Lung microvascular endothelial cell (primary cell): ENCODE data around the gene DIP2C. TPM values are rescaled to one million over a fixed set of nuclear protein-coding genes. Genes with fewer than 3 reads are reported as not detected.

Experiments used
- DNase-seq, 2 donors: peaks; one replicate each; pipeline versions ENCODE4 v3.0.0 to v3.0.0-alpha.2; 2010; ENCODE audit warnings: low read depth in 2 of 2
- total RNA-seq: library from RNA; depleted of rRNA; stranded (reverse); fragments of >200 nt; gene quantifications from 2 replicates; pipeline ENCODE4 v1.2.1, GENCODE V29; 2014

DIP2C gene, protein sequence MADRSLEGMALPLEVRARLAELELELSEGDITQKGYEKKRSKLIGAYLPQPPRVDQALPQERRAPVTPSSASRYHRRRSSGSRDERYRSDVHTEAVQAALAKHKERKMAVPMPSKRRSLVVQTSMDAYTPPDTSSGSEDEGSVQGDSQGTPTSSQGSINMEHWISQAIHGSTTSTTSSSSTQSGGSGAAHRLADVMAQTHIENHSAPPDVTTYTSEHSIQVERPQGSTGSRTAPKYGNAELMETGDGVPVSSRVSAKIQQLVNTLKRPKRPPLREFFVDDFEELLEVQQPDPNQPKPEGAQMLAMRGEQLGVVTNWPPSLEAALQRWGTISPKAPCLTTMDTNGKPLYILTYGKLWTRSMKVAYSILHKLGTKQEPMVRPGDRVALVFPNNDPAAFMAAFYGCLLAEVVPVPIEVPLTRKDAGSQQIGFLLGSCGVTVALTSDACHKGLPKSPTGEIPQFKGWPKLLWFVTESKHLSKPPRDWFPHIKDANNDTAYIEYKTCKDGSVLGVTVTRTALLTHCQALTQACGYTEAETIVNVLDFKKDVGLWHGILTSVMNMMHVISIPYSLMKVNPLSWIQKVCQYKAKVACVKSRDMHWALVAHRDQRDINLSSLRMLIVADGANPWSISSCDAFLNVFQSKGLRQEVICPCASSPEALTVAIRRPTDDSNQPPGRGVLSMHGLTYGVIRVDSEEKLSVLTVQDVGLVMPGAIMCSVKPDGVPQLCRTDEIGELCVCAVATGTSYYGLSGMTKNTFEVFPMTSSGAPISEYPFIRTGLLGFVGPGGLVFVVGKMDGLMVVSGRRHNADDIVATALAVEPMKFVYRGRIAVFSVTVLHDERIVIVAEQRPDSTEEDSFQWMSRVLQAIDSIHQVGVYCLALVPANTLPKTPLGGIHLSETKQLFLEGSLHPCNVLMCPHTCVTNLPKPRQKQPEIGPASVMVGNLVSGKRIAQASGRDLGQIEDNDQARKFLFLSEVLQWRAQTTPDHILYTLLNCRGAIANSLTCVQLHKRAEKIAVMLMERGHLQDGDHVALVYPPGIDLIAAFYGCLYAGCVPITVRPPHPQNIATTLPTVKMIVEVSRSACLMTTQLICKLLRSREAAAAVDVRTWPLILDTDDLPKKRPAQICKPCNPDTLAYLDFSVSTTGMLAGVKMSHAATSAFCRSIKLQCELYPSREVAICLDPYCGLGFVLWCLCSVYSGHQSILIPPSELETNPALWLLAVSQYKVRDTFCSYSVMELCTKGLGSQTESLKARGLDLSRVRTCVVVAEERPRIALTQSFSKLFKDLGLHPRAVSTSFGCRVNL (N-terminal part only)
- total RNA-seq: 4.8 and 8.7 TPM in 2 replicates

DNA sequence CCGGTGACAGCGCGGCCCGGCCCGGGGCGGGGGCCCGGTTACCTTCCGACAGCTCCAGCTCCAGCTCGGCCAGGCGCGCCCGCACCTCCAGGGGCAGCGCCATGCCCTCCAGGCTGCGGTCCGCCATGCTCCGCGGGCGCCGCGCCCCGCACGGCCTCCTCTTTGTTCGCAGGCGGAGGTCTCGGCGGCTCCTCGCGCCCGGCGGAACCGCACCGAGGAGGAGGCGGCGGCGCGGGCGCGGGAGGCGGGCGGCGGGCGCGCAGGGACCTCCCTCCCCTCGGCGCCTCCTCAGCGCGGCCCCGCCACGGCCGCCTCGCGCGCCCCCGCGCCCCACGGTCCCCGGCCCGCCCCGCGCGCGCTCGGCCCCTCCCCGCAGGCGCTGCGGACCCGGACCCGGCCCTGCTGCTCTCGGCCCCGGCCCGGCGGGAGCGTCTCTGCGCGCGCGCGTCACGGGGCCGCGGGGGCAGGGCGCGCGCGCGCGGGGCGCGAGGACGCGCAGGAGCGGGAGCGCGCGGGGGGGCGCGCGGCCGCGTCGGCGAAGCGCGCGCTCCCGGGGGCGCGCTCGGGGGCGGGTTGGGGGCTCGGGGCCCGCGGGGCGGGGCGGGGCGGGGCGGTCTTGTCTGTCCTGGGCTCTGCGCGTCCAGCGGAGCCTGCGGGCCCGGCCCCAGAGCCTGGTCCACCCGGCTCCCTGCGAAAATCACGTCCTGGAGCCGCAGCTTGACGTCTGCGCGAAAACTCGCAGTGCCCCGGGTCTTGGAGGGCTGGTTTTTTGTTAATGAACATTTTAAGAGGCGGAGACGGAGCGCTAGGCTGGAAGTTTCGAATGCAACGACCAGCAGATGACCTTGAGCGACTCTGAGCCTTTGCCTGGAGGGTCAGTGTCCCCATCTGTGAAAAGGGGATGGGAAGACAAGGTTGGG is at the start of gene DIP2C:
Gene DIP2C (minus strand): TSS at position 217 of the 920 bp plus-strand sequence. CDS start 90 bp downstream, at position 127.
- DNase-seq: peak; percentile 17 to 87

- no peak for DNase-seq
Observed at GRCh38 chr10:734481-734880, 45.0 kb upstream of the DIP2C start.

GRCh38 chr10:733086-733485 is 43.6 kb upstream of the DIP2C start:
- no peak for DNase-seq

DNA sequence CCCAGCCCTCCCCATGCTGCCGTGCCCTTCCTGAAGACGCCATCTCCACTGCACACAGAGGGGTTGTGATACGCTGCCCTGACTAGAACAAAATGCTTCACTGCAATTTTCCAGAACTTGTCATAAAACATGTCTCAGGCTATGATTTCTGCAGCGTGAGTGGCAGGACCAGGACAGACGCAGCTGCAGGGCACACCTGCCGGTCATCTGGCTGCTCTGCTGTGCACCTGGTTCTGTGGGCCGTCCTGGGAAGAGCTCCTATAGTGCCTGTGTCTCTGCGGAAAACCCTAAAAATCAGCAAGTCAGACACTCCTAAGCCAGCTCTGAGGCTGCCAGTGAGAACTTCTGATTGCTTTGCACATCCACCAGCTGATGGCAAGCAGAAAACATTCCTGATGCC is 39.7 kb upstream of the DIP2C start:
- DNase-seq: no peak

DNA sequence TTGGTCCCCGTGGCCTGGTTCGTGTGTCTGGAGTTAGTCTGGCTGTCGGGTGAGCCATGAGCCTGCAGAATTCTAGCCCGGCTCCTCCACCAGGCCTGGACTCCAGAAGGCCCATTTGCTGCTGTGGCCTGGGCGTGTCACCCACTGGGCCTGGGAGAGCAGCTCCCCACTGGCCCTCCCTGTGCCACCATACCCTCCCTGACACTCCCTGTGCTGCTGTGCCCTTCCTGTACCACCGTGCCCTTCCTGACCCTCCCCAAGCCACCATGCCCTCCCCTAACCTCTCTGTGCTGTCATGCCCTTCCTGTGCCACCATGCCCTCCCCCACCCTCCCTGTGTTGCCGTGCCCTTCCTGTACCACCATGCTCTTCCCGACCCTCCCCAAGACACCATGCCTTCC is 39.1 kb upstream of the DIP2C start:
- no peak for DNase-seq

- DNase-seq: no peak
Observed at GRCh38 chr10:727162-727790, 37.8 kb upstream of the DIP2C start.

- DNase-seq: peak in 1 of 2 donors; percentile 40
Observed at GRCh38 chr10:725786-726185, 36.3 kb upstream of the DIP2C start.

- DNase-seq: no peak
Observed at GRCh38 chr10:725302-725701, 35.8 kb upstream of the DIP2C start.

GRCh38 chr10:723973-724372 is 34.5 kb upstream of the DIP2C start:
- no peak for DNase-seq

DNA sequence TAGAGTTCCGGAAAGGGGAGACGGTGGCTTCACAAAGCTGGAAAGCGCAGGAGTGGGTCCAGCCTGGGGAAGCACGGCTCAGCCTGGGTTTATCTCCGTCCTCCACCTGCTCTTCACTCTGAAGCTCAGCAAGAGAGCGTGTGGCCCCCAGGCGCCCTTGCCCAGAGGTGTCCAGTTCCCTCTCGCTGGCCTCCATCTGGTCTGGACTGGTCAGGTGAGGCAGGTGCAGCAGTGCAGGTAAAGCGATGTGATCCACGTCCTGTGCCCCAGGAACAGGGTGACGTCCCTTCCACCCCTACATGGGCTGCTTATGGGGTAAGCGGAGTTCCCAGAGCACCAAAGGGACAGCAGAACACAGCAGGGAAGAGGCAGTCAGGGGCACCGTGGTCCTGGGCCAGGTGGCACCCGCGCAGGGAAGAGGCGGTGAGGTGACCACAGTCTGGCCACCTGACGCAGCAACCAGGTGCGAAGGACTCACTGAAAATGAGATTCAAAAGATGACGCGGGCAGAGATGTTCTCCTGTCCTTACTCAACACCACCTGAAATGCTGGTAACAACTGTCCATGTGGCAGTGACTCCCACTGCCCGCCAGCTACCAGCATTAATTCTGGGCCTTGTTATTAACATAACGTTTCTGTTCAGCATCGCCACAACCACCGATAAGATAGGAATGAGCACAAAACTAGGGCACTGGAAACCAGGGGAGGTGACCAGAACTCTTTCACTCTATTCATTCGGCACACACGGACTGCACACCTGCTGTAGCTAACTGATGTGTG is 33.0 kb upstream of the DIP2C start:
- DNase-seq: no peak

DNA sequence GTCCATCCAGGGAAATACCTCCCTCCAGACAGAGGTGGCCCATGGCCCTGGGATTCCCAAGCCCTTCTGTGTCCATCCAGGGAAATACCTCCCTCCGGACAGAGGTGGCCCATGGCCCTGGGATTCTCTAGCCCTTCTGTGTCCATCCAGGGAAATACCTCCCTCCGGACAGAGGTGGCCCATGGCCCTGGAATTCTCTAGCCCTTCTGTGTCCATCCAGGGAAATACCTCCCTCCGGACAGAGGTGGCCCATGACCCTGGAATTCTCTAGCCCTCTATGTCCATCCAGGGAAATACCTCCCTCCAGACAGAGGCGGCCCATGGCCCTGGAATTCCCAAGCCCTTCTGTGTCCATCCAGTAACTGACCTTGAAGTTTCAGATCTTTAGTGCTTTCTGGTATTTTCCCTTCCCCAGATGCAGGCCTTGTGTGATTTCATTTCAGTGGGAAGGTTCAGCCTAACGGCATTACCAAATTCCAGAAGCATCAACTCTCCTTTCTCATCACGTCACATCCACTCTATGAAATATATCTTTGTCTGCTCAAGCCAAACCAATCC is 28.8 kb upstream of the DIP2C start:
- no peak for DNase-seq

DNA sequence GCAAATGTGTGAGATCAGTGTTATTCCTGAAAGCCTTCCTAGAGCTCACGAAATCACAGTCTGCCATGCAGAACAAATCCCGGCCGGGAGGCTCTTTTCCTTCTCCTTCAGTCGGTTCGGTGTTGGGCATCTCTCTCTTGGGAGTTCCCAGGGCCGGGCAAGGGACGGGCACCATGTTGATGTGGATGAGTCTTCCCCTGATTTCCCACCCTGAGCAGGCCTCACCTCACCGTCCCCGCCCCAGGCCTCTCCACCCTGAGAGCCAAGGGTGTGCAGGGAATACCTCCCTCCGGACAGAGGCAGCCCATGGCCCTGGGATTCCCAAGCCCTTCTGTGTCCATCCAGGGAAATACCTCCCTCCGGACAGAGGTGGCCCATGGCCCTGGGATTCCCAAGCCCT is 28.0 kb upstream of the DIP2C start:
- no peak for DNase-seq

- no peak for DNase-seq
Observed at GRCh38 chr10:716821-717220, 27.4 kb upstream of the DIP2C start.

DNA sequence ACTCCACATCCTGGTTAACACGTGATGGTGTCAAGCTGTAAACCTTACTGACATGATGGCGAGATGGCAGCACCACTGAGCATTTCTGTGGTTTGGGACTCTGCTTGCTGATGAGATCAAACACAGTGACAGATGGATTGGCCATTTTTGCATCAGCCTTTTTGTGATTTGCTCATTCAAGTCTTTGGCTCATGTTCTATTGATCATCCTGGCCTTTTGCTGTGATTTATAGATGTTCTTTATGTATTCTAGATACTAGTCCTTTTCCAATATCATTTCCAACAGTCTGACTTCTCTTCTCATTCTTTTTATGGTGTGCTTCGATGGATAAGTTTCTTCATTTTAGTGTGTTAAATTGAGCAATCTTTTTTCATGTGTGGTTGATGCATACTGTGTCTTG is 24.7 kb upstream of the DIP2C start:
- DNase-seq: no peak

DNA sequence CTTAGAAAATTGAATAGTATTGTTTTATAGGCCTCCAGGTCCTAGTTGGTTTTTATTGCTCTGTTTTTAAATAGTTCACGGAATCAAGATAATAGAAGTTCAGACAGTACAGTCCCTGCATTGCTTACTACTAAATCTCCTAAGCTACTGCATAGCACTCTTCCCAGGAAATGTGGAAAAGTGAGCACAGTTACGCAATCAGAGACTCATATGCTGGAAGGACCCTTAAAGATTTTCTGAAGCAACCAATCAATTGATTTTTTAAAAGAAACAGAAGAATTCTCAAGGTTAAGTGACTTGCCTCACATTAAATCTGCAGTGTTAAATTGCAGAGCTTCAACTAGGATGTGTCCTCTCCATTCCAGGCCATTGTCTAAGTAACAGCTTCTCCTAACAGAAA is 23.1 kb upstream of the DIP2C start:
- no peak for DNase-seq

- DNase-seq: no peak
Observed at GRCh38 chr10:712089-712488, 22.6 kb upstream of the DIP2C start.

DNA sequence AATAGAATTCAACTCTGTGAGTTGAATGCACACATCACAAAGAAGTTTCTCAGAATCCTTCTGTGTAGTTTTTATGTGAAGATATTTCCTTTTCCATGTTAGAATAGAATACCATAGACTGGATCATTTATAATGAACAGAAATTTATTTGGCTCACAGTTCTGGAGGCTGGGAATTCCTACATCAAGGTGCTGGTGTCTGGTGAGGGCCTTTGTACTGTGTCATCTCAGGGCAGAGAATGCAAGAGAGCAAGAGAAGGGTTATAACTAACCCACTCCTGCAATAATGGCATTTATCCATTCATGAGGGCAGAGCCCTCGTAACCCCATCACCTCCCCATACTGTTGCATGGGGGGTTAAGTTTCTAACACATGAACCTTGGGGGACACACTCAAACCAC is 18.4 kb upstream of the DIP2C start:
- DNase-seq: no peak

DNA sequence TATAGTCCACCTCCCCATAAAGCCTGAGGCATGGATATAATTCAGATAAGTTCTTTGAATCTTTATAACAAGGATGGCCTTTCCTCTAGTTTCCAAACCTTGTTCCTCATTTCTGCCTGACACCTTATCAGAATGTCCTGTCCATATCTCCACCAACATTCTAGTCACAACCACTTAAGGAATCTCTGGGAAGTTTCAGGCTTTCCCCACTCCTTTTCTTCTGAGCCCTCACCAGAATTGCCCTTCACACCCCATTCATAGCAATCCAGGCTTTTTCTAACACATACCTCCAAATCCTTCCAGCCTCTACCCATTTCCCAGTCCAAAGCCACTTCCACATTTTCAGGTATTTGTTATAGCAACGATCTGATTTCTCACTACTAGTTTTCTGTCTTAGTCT is 18.0 kb upstream of the DIP2C start:
- DNase-seq: no peak

- no peak for DNase-seq
Observed at GRCh38 chr10:703118-703517, 13.7 kb upstream of the DIP2C start.
